GM21528 (cell line): ENCODE data around the gene KRTAP5-4.
"Not testable (repeated sequence)": the region's sequence is repeated elsewhere in the genome, so short reads cannot be mapped to it uniquely, and the experiment has no call there.

Experiments used
- ATAC-seq: cut with Tn5 transposase; IDR thresholded peaks from one replicate; pipeline ENCODE4 v1.9.1; 2021; ENCODE audit warnings: mild to moderate bottlenecking, moderate library complexity; ENCODE audit not compliant: unreplicated experiment, low FRiP score

Gene KRTAP5-4

GRCh38 chr11:1575756-1576155, 46.2 kb downstream of the KRTAP5-4 start:
- not testable (repeated sequence) for ATAC-seq

- no peak for ATAC-seq
Observed at GRCh38 chr11:1574933-1575242, 47.0 kb downstream of the KRTAP5-4 start.

- ATAC-seq, result no peak
Observed at GRCh38 chr11:1574238-1574932, 47.6 kb downstream of the KRTAP5-4 start.

DNA sequence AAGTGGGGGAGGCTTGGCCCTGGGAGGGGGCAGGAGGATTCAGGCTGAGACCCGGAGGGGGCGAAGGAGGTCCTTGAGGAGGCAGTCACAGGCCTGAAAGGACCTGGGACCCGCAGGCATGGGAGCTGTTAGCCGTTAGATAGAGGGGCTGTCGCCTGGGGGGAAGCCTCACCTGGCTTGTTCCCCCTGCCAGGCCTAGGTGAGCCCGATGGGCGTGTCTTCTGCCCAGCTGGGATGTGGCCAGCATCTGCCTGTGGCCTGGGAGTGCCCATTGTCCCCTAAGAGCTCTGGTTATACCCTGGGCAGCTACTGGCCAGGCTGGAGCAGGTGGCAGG, 48.1 kb downstream of the KRTAP5-4 start:
- ATAC-seq, result no peak

- no peak for ATAC-seq
Observed at GRCh38 chr11:1573077-1573902, 48.6 kb downstream of the KRTAP5-4 start.

GRCh38 chr11:1572197-1573076, 49.5 kb downstream of the KRTAP5-4 start, which contains the start of gene DUSP8:
Gene DUSP8 (minus strand): TSS chr11:1572271. CDS start chr11:1565826, 6,445 bp downstream.
- ATAC-seq, result peak; percentile 59

DNA sequence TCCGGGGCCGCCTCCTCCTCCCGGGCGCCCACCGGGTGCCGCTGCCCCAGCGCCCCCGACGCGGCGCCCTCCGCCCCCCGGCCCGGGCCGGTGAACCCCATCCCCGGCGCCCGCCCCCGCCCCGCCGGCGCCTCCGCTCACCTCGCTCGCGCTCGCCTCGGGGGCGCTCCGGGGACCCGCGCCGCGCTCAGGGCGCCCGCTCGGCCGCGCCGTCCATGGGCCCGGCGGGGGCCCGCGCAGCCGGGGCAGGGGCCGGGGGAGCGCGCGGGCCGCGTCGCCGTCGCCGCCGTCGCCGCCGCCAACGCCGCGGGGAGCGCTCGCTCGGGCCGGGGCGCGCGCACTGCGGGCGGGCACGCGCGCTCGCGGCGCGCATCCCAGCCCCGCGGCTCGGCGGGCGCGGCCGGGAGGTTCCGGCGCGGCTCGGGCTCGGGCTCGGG, 50.2 kb downstream of the KRTAP5-4 start:
- no peak for ATAC-seq
